ENCODE measurements around the gene FHAD1.
A peak's percentile ranks its signal among the peaks of the same experiment; 100 is the strongest.
"Not testable (repeated sequence)": the region's sequence is repeated elsewhere in the genome, so short reads cannot be mapped to it uniquely, and the experiment has no call there.

Gene FHAD1

DNA sequence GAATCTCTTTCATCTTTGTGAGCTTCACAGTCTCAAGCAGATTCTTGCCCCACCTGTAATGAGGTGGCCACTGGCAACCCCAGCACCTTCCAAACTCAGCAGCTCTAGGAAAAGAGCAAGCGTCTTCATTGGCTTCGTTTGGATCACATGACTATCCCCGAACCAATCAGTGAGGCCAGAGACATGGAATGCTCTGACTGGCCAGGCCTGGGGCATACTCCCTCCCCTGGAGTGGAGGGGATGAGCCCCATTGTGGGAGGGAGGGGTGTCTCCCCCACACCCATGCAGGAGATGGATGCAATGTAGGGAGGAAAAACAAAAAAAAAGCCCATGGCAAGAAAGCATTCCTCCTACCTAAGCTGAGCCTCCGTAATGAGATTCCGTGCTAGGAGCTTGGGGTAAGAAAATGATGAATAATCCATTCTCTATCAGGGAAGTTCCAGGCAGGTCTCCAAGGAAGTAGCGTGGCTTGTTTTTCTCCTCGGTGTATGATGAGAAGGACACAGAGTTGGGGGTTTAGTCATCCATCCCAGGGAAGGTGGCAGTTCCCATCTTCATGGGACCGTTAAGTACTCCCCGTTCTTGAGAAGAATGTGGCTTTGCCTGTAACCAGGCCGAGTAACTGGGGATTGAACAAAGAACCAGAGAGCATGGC is 32.7 kb downstream of the FHAD1 start:
- no peak for DNase-seq

GRCh38 chr1:15280416-15280815 is 33.4 kb downstream of the FHAD1 start:
- no peak for DNase-seq

DNA sequence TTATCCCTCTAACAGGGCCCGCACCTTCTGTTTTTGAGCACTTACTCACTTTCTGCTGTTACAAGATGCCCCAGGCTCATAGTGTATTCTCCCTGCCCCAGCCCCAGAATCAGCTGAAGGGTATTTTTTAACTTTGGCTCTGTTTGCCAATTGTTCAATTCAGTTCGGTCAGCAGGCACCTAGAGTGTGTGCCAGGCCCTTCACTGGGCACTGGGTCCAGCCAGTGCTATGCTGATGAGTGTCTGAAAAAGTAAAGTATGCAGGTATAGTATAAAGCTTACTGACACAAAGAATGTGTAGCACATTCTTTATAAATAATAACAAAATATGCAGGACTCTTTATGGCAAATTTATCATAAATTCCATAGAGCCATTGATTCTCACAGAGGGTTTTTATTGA is 35.0 kb downstream of the FHAD1 start:
- DNase-seq, result no peak

- DNase-seq, result no peak
Observed at GRCh38 chr1:15282810-15283474, 35.9 kb downstream of the FHAD1 start.

GRCh38 chr1:15283526-15283925 is 36.5 kb downstream of the FHAD1 start:
- DNase-seq, result peak; percentile 33

DNA sequence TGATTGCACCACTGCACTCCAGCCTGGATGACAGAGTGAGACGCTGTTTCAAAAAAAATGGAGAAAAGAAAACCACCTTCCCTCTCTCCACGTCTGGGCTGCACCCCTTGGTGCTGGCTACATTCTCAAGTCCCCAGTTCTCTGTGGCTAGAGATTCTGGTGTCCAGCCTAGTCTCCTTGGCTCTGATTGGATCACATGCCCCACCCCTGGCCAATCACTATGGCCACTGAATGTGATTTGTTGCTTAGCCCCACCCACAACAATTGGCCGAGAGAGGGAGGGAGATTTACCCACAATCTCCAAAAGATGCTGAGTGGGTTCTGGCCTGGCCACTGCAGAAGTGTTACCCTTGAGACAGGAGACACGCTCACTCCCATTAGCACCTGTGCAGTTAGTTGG is 39.4 kb downstream of the FHAD1 start:
- no peak for DNase-seq

DNA sequence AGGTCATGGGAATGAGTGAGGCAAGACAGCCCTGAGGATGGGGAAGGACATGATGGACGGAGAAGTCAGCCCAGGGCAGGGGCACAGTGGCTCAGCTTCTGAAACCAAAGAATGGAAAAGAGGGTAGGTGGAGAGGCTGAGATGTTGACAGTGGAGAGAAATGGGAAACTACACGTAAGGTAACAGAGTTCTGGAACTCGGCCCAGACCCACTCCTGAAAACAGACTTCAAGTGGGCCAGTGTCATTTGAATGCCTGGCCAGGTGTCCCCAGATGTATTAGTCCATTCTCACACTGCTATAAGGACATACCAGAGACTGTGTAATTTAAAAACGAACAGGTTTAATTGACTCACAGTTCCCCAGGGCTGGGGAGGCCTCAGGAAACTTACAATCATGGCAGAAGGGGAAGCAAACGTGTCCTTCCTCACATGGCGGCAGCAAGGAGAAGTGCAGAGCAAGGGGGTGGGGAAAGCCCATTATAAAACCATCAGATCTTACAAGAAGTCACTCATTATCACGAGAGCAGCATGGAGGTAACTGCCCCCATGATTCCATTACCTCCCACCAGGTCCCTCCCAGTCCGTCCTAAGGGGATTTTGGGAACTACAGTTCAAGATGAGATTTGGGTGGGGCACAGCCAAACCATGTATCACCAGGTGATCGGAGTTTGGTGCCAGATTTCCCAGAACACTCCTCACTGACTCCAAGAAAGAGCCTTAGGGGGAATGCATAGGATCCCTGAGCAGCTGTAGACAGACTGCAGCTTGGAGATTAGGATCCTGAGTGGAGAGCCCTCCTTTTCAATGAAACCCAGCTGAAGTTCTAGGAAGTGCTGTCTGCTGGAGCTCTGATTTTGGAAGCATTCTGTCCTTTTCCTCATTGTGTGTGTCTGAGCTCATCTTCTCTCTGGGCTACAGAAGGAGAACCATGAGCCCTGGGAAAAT is 40.3 kb downstream of the FHAD1 start:
- DNase-seq, result no peak

DNA sequence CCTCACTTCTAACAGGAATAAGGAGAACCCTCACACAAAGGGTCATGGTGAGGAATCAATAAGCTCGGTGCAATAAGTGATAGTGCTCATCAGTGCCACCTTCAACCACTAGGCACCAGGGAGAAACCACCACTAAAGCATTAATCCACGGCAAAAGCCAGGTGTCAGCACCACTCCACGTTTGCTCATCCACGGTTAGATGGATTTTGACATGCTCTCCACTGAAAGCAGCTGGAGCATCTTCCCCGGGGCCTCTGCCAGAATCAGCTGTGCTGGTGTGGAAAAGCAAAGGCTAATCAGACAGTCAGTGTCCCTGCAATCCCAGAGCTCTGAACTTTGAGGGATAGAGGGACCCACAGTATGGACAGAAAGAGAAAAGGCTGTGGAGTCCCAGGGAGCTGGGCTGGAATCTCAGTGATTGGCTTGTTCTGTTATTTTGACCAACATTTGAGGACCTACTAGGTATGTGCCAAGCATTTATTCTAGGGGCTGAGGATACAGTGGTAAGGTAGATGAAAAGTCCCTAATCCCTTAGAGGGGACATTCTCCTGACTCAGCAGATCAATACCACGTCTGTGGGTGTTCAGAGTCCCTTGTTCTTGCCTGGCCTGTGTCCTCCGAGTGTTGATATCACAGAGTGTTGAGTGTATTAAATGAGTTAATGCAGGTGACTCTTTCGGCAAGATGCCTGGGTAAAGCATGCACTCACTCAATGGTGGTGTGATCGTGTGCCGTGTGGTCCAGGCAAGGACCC is 41.3 kb downstream of the FHAD1 start:
- DNase-seq, result no peak

- no peak for DNase-seq
Observed at GRCh38 chr1:15289251-15289651, 42.2 kb downstream of the FHAD1 start.

DNA sequence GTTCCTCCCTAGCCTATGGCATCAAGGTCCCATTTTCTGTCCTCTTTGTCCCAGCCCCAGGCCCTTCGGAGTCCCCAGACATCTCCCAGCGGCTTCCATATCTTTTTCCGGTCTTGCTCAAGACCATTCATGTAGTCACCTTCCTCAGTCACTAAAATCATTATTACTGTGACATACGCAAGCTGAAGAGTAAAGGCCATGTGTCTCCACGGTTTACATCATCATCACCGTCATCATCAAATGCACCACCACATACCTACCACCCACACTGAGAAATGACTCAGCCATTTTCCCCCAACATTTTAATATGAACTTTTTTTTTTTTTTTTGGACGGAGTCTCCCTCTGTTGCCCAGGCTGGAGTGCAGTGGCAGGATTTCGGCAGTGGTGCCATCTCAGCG is 43.4 kb downstream of the FHAD1 start:
- DNase-seq, result no peak

DNA sequence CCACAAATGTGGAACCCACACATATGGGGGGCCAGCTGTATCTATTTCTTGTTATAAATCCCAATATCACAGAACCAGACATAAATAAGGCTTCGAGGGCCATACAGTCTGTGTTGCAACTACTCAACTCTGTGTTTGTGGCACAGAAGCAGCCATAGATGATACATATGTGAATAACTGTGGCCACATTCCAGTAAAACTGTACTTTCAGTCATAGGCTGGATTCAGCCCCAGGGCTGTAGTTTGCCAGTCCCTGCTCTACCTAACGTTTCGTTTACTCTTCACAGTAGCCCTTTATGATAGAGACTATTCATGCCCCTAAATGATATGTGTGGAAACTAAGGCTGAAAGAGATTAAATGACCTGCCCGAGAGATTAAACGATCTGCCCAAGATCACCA is 48.7 kb downstream of the FHAD1 start:
- DNase-seq, result no peak

GRCh38 chr1:15296585-15297321 is 49.7 kb downstream of the FHAD1 start:
- no peak for DNase-seq

- DNase-seq, result not testable (repeated sequence)
Observed at GRCh38 chr1:15297975-15298374, 51.0 kb downstream of the FHAD1 start.

DNA sequence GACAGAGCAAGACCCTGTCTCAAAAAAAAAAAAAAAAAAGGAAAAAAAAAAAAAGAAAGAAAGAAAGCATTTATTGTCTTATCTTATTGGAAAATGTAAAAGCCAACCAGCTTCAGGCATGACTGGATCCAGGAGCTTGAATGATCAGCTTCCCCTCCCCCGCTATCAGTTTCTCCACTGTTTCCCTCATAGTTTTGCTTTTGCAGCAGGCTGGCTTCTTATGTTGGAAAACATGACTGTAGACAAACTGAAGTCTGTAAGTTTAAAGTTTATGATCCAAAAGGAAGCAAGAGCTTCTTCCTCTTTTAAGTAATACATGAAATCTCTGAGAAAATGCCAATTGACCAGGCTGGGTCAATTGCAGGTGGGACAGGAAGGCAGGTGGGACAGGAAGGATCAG is 52.2 kb downstream of the FHAD1 start:
- no peak for DNase-seq

DNA sequence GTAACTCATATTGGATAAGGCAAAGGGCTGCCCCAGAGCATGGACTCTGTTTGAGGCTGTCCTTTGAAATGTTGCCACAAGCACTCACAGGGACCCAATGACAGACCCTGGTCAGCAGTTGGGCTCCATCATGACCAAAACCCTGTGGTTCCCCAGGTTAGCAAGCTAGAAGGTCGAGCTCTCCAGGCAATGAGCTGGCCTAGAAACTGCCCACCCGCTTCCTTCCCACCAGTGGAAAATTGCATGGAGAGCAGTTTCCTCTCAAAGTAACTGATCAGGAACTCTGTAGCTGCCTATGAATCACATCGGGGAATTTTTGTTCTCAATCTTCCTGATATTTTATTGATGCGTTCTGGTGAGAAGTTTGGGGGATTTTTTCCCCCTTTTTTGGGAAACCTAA is 52.8 kb downstream of the FHAD1 start:
- DNase-seq, result no peak

- no peak for DNase-seq
Observed at GRCh38 chr1:15303935-15304334, 56.9 kb downstream of the FHAD1 start.

DNA sequence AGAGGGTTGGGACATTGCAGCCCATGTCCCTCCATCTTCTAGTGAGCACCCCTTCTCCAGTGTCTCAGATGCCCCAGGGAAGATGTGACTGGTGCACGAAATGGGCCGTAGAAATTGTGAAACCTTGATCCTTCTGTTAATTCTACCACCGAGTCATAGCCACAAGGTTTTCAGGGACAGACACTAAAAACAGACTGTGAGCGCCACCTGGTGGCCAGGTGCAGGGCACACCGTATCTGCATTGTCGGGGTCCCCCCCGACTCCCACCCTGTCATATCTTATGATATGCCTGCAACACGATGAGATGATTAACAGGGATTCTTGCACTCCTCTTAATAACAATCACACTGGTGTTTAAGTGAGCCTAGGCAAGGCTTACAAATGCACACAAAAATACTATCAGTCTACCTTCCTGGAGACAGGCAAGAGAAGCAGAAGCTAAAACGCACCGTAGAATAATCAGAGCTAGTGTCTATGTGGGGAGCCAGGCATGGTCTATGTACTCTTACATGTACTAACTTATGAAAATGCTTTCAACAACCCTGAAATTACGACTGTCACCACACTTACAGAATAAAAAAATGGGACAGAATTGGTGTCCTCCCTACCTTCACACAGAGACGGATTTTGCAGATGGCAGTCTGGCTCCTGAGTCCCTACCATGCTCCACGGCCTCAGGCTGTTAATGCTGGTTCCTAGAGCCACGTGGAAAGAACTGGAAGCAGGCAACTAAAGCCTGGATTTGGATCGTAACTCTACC is 57.9 kb downstream of the FHAD1 start:
- DNase-seq, result peak; percentile 26

- DNase-seq, result no peak
Observed at GRCh38 chr1:15305468-15305770, 58.4 kb downstream of the FHAD1 start.

DNA sequence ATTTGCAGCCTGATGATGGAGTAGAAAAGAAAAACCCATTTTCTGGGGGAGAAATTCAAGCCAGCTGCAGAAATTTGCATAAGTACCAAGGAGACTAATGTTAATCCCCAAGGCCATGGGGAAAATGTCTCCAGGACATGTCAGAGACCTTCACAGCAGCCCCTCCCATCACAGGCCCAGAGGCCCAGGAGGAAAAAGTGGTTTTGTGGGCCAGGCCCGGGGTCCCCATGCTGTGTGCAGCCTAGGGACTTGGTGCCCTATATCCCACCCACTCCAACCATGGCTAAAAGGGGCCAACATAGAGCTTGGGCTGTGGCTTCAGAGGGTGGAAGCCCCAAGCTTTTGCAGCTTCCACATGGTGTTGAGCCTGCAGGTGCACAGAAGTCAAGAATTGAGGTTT is 59.3 kb downstream of the FHAD1 start:
- not testable (repeated sequence) for DNase-seq

DNA sequence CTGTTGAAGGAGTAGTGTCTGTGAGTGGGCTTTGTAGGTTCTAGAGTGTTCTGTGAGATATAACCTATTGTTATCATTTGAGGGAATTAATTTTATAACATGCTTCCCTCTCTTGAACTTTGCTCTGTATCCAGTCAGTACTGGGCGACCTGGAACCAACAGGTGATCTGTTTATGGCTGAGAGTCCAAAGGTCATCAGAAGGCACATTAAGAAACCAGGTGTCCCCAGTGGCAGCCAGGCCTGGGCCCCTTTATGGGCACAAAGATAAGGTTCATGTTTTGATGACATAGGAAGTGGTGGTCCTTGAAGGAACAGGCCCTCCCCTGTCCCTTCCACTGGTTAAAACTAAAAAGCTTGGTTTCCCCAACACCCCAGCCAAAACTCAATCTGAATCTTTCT is 61.1 kb downstream of the FHAD1 start:
- DNase-seq, result no peak

DNA sequence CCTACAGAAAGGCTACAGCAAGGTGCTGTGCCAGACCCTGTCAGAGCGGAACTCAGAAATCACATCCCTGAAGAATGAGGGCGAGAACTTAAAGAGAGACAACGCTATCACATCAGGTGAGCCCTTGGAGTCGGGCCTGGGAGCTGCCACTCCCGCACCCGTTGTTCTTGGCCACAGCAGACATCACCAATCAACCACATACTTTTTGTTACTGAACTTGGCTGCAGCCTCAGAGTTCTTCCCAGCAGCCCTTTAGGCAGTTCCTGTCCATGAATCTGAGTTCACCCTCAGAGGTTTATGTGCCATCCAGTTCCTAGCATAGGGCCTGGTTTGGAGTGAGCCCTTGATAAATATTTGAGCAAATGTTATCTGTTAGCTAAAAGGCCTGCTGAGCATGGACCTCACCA is 61.6 kb downstream of the FHAD1 start:
- DNase-seq, result no peak

GRCh38 chr1:15309687-15310086 is 62.7 kb downstream of the FHAD1 start:
- no peak for DNase-seq

Measured in 8988T (cell line).